CD4-positive, alpha-beta T cell treated with Interferon gamma for 1 hour (primary cell): ENCODE measurements around the gene KCNIP1.
"Not testable (repeated sequence)": the region's sequence is repeated elsewhere in the genome, so short reads cannot be mapped to it uniquely, and the experiment has no call there.

ENCODE experiments used
- DNase-seq: peaks from one replicate; pipeline ENCODE4 v3.0.0-alpha.2; 2020

KCNIP1 gene

GRCh38 chr5:170538696-170539586 is 35.1 kb downstream of the KCNIP1 start:
- no peak for DNase-seq

GRCh38 chr5:170540271-170540670 is 36.5 kb downstream of the KCNIP1 start:
- no peak for DNase-seq

GRCh38 chr5:170541146-170541769 is 37.4 kb downstream of the KCNIP1 start:
- DNase-seq, result no peak

- no peak for DNase-seq
Observed at GRCh38 chr5:170542691-170543293, 39.0 kb downstream of the KCNIP1 start.

- no peak for DNase-seq
Observed at GRCh38 chr5:170545313-170545712, 41.5 kb downstream of the KCNIP1 start.

GRCh38 chr5:170545811-170546210 is 42.0 kb downstream of the KCNIP1 start:
- DNase-seq, result no peak

- no peak for DNase-seq
Observed at GRCh38 chr5:170546282-170546681, 42.5 kb downstream of the KCNIP1 start.

- not testable (repeated sequence) for DNase-seq
Observed at GRCh38 chr5:170550382-170550781, 46.6 kb downstream of the KCNIP1 start.

- no peak for DNase-seq
Observed at GRCh38 chr5:170551076-170551475, 47.3 kb downstream of the KCNIP1 start.

- no peak for DNase-seq
Observed at GRCh38 chr5:170551622-170552021, 47.8 kb downstream of the KCNIP1 start.

GRCh38 chr5:170552621-170553115 is 48.8 kb downstream of the KCNIP1 start:
- no peak for DNase-seq

- DNase-seq, result no peak
Observed at GRCh38 chr5:170553218-170553617, 49.4 kb downstream of the KCNIP1 start.

GRCh38 chr5:170554521-170555267 is 50.9 kb downstream of the KCNIP1 start:
- no peak for DNase-seq

GRCh38 chr5:170557314-170557713 is 53.5 kb downstream of the KCNIP1 start:
- no peak for DNase-seq

GRCh38 chr5:170559296-170559695 is 55.5 kb downstream of the KCNIP1 start:
- no peak for DNase-seq

- DNase-seq, result no peak
Observed at GRCh38 chr5:170560938-170561337, 57.1 kb downstream of the KCNIP1 start.

GRCh38 chr5:170562166-170562874 is 58.5 kb downstream of the KCNIP1 start:
- DNase-seq, result no peak

GRCh38 chr5:170562875-170563228 is 59.0 kb downstream of the KCNIP1 start:
- DNase-seq, result no peak

- no peak for DNase-seq
Observed at GRCh38 chr5:170563824-170564567, 60.2 kb downstream of the KCNIP1 start.

- DNase-seq, result no peak
Observed at GRCh38 chr5:170565072-170565471, 61.3 kb downstream of the KCNIP1 start.

- DNase-seq, result no peak
Observed at GRCh38 chr5:170569101-170569500, 65.3 kb downstream of the KCNIP1 start.

GRCh38 chr5:170570476-170570875 is 66.7 kb downstream of the KCNIP1 start:
- DNase-seq, result no peak
